Pancreas (tissue), 10 donors: ENCODE data around the gene CTU1. TPM values are rescaled to one million over a fixed set of nuclear protein-coding genes. Genes with fewer than 3 reads are reported as not detected.

ENCODE experiments used
- ATAC-seq, 4 donors: fragments of 200-7000 bp; cut with Tn5 transposase; one replicate each; pipeline versions ENCODE4 v1.8.0 to v1.9.1; 2020; ENCODE audit warnings: mild to moderate bottlenecking in 4 of 4, moderate library complexity in 4 of 4
- DNase-seq, 6 donors: peaks; one replicate each; pipeline ENCODE4 v3.0.0-alpha.2; 2020
- FAIRE-seq: peaks from 2 replicates; lab custom pipeline; 2012; peaks lifted over from hg19 to GRCh38; lab: Jason Lieb, UNC
- H3K27ac ChIP-seq, 4 donors: fragments of 200-600 bp; sonication (generic); 1 replicate in 3 of 4; 2 replicates in 1 of 4; pipeline versions ENCODE4 v1.5.0 to v1.8.0; 2020
- H3K27me3 ChIP-seq, 4 donors: fragments of 200-600 bp; one replicate each; pipeline ENCODE4 v1.8.0; 2021
- H3K36me3 ChIP-seq, 3 donors: fragments of 200-600 bp; sonication (generic) in 1 of 3; one replicate each; pipeline versions ENCODE4 v1.5.0 to v1.8.0; 2020 to 2021
- H3K4me1 ChIP-seq, 3 donors: fragments of 200-600 bp; one replicate each; pipeline ENCODE4 v1.8.0; 2021
- H3K4me3 ChIP-seq, 4 donors: fragments of 200-600 bp; sonication (generic) in 2 of 4; one replicate each; pipeline versions ENCODE4 v1.5.0 to v1.8.0; 2020 to 2021
- H3K9me3 ChIP-seq, 4 donors: fragments of 200-600 bp; one replicate each; pipeline ENCODE4 v1.8.0; 2021
- CTCF ChIP-seq, 4 donors: fragments of 200-600 bp; sonication (generic) in 3 of 4; IDR thresholded peaks; one replicate each; pipeline versions ENCODE4 v1.5.0 to v1.8.0; 2021; ENCODE audit warnings: antibody characterized with exemption in 4 of 4
- WGBS, 2 donors: extraction: QIAGEN DNeasy Blood & Tissue Kit; methylation state at CpG; one replicate each; pipeline ENCODE4 v1.1.7; 2013; 5-methylcytosine and 5-hydroxymethylcytosine counted together
- intact Hi-C, 3 donors: fragments of 100-400 bp; cut with DNase I; formaldehyde crosslinking; loops; one replicate each; pipeline versions ENCODE4 v1.11.1 to v1.14.2; 2022
- polyA plus RNA-seq, 2 donors: library from polyadenylated mRNA; stranded (reverse); fragments of 200-250 nt; gene quantifications; one replicate each; pipeline ENCODE4 v1.2.3, GENCODE V29; 2013
- total RNA-seq, 6 donors: library from RNA; stranded (reverse); fragmentation: NEBNext Ultra II Directional in 4 of 6; extraction: Animal tissue kit (Norgen Biotek cat#: 25700) in 4 of 6; gene quantifications; one replicate each; pipeline versions ENCODE4 v1.2.1 to v1.2.4, GENCODE V29; 2021 to 2023
- donor health status: healthy with polysubstance abuse.
- donor health status: DM: no; HTN: no; CAD: no; lungs with moderate emphysema.
- donor health status: DM: no; HTN: no; CAD: no.
- donor health status: control.
- donor health status: control.
- donor health status: Bipolar disorder and iron deficiency.
- donor health status: DM: yes; HTN: yes; CAD: no.
- donor health status: DM: no; HTN: no; CAD: no.
- donor health status: DM: no; HTN: no; CAD: no.
- donor health status: DM: yes; HTN: yes; CAD: no.

The CTU1 gene
- total and polyA plus RNA-seq, 8 donors: 1.4 to 8.2 (median 3.7) TPM

- Histone ChIP-seq H3K9me3 (no peaks in the 10 kb centered on the region), H3K4me1 (peaks cover 0 to 10% (median 5%) of the 10 kb centered on the region in 3 donors), H3K36me3 (no peaks in the 10 kb centered on the region), H3K4me3 (no peak overlapping the region), H3K27me3 (no peaks in the 10 kb centered on the region), H3K27ac (no peak overlapping the region)
- TF ChIP-seq CTCF (IDR thresholded peaks at IDR 0.05): no peak
- intact Hi-C loops: no loop called here
- no peak for DNase-seq
- FAIRE-seq: no peak
- ATAC-seq: no peak
- WGBS, 2 donors: 75 to 76% methylated on average over 7 of the region's 7 CpGs
Observed at GRCh38 chr19:51066393-51067186, 41.6 kb downstream of the CTU1 start.

DNA sequence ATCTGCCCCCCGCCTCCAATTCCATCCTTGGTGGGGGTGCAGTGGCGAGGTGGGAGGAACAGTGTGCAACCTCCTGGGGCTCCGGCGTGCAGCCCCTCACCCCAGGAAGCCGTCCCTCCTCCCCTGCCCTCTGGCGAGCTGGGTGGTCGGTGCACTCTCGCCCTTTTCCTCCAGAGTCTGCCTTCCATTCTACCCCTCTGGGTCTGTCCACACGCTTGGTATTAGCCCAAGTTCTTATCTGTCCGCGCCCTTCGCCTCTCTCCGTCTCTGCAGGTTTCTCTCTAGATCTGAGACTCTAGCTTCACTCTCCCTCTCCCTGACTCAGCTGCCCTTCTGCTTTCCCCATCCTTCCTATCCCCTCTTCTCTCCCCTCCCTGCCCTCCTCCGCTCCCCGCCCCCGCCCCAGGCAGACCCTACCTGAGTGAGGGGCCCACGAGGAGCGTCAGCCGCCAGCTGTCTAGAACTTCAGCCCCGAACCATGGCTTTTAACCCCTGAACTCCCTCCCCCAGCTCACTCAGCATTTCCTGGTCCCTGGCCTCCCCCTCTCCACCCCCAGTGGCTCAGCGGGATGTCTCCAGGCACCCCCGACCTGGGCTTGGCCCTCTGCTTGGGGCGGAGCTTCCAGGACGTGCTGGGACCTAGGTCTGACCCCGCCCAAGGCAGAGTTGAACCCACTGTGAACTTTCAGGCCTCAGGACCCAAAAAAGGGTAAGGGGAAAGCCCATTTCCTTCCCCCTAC is 42.8 kb downstream of the CTU1 start:
- Histone ChIP-seq H3K4me1 (peaks cover 0 to 5% (median 4%) of the 10 kb centered on the region in 3 donors), H3K4me3 (peak overlapping the region in 2 of 4 donors; percentile 27 to 44), H3K36me3 (no peaks in the 10 kb centered on the region), H3K27me3 (no peaks in the 10 kb centered on the region), H3K9me3 (no peaks in the 10 kb centered on the region), H3K27ac (no peak overlapping the region)
- WGBS, 2 donors: 23 to 26% methylated on average over 21 to 25 of the region's 25 CpGs
- intact Hi-C loops: no loop called here
- FAIRE-seq (no peak), DNase-seq (no peak), ATAC-seq (peak; percentile 24 to 54 (median 37))
- TF ChIP-seq CTCF (IDR thresholded peaks at IDR 0.05): no peak

DNA sequence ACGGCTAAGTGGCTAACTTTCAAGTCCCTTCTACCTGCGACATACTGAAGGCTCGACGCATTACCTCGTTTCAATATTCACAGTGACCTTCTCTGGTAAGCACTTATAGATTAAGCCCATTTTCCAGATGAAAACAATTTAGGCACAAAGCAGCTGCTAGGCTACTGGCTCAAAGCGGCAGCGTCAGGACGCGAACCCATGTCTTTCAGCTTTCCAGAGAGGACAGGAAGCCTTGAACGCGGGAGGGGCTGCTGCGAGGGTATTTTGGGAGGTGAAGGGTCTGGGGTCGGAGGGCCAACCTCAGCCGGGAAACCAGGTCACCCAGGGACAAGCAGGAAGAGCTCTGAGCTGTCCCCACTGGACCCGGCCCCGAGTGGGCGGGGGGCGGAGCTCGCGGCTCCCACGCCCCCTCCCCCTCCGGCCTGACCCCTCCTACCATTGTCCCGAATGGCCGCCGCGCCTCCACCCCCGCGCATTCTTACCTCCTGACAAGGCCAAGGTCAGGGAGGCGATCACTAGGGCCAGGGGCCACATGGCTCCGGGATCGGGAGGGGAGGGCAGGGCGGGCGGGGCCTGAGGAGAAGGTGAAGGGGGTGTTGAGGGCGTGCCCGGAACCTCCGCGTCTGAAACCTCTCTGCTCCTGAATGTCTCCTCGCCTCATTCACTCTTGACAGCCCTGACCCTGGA is 43.5 kb downstream of the CTU1 start, which contains the start of gene KLK13:
TSS of gene KLK13 (minus strand) at position 559 of the 687 bp plus-strand sequence. CDS start at position 534, 25 bp downstream.
- Histone ChIP-seq H3K36me3 (no peaks in the 10 kb centered on the region), H3K4me3 (peak within 1 kb of the TSS in 2 of 4 donors; percentile 27 to 44), H3K27me3 (no peaks in the 10 kb centered on the region), H3K4me1 (peaks cover 0 to 5% (median 4%) of the 10 kb centered on the region in 3 donors), H3K27ac (no peak within 1 kb of the TSS), H3K9me3 (no peaks in the 10 kb centered on the region)
- ATAC-seq: peak; percentile 75 to 91 (median 84)
- intact Hi-C loops: no loop called here
- no peak for FAIRE-seq
- TF ChIP-seq CTCF (IDR thresholded peaks at IDR 0.05): no peak
- DNase-seq: peak; percentile 66 to 89 (median 76)
- WGBS, 2 donors: 16% methylated on average over 34 to 38 of the region's 38 CpGs

- no peaks in the 10 kb centered on the region for H3K27me3 ChIP-seq
- H3K36me3 ChIP-seq: no peaks in the 10 kb centered on the region
- FAIRE-seq (no peak), DNase-seq (peak in 1 of 6 donors; percentile 52), ATAC-seq (peak in 3 of 4 donors; percentile 39 to 74 (median 51))
- WGBS, 2 donors: 34 to 37% methylated on average over 7 of the region's 7 CpGs
- no peak overlapping the region for H3K4me3 ChIP-seq
- H3K27ac ChIP-seq: no peak overlapping the region
- H3K9me3 ChIP-seq: no peaks in the 10 kb centered on the region
- no peak for TF ChIP-seq CTCF (IDR thresholded peaks at IDR 0.05)
- intact Hi-C loops: no loop called here
- peaks cover 0 to 5% (median 4%) of the 10 kb centered on the region in 3 donors for H3K4me1 ChIP-seq
Observed at GRCh38 chr19:51063664-51064063, 44.5 kb downstream of the CTU1 start.
